ENCODE results near the gene CD82.

CD82 gene

DNA sequence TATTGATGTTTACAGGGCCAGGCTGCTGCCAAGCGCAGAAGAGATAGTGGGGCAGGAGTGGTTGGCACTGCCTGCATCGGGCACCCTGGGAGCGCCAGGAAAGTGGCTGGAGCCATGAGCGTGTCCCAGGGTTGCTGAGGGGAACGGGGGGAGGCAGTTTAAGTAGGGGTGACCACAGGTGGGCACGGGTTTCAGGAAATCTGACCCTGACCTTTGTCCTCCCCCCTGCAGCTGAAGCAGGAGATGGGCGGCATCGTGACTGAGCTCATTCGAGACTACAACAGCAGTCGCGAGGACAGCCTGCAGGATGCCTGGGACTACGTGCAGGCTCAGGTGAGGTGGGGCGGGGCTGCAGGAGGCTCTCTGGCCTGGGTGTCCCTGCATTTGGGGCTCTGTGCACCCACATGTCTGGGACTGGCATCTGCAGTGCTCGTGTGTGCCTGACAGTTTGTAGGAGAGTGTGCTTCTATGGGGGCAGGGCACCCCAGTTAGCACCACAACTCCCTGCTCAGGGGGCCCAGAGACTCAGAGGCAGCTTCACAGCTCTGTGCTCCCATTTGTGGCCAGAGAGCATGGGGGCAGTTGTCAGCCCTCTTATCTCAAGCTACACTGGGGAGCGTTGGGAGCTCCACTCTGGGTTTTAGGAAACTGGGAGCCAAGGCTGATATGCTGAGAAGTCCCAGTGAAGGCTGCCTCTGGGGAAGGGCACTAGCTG lies 49.7 kb downstream of the CD82 start:
- no peak for DNase-seq (ENCODE audit: extremely low read depth, low read depth)
- TF ChIP-seq, protein P1, sequence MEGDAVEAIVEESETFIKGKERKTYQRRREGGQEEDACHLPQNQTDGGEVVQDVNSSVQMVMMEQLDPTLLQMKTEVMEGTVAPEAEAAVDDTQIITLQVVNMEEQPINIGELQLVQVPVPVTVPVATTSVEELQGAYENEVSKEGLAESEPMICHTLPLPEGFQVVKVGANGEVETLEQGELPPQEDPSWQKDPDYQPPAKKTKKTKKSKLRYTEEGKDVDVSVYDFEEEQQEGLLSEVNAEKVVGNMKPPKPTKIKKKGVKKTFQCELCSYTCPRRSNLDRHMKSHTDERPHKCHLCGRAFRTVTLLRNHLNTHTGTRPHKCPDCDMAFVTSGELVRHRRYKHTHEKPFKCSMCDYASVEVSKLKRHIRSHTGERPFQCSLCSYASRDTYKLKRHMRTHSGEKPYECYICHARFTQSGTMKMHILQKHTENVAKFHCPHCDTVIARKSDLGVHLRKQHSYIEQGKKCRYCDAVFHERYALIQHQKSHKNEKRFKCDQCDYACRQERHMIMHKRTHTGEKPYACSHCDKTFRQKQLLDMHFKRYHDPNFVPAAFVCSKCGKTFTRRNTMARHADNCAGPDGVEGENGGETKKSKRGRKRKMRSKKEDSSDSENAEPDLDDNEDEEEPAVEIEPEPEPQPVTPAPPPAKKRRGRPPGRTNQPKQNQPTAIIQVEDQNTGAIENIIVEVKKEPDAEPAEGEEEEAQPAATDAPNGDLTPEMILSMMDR (IDR thresholded peaks at IDR 0.05; ENCODE audit: low read depth, low read length), result no peak

DNA sequence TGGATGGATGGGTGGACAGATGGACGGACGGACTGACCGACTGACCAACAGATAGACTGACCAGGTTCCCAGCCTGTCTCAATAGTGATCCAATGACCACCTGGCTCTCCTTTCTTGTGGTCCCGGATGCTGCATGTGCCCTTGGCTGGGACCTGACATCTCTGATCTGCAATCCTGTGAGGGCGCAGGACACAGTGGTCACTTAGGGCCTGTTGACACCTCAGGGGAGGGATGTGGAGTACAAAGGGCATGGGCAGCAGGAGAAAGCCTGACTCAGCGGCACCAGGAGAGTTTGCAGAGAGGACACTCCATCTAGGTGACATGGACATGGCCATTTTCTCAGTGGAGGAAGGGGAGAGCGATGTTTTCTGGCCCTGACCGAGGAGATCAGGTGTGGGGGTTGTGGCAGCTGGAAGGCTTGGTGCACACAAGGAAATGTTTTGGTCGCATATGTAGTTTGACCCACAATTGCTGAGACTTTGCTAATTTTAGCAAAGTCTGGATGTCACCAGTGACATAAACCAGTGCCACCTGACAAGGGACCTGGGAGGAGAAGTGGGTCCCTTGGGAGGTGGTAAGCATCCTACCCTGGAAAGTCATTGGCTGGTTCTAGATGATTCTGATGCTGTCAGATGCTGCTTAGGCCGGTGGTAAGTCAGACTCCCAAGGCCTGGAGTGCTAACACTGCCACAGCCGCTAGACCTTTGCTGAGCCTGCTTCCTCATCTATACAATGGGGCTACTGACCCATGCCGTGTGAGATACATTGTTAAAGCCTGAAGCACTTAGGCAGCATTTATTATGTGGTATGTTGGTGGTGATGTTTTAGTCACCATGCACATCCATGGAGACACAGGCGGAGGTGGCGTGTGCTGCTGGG lies 50.7 kb downstream of the CD82 start:
- no peak for DNase-seq (ENCODE audit: extremely low read depth, low read depth)
- TF ChIP-seq, protein P1 (IDR thresholded peaks at IDR 0.05; ENCODE audit: low read depth, low read length), result no peak

DNA sequence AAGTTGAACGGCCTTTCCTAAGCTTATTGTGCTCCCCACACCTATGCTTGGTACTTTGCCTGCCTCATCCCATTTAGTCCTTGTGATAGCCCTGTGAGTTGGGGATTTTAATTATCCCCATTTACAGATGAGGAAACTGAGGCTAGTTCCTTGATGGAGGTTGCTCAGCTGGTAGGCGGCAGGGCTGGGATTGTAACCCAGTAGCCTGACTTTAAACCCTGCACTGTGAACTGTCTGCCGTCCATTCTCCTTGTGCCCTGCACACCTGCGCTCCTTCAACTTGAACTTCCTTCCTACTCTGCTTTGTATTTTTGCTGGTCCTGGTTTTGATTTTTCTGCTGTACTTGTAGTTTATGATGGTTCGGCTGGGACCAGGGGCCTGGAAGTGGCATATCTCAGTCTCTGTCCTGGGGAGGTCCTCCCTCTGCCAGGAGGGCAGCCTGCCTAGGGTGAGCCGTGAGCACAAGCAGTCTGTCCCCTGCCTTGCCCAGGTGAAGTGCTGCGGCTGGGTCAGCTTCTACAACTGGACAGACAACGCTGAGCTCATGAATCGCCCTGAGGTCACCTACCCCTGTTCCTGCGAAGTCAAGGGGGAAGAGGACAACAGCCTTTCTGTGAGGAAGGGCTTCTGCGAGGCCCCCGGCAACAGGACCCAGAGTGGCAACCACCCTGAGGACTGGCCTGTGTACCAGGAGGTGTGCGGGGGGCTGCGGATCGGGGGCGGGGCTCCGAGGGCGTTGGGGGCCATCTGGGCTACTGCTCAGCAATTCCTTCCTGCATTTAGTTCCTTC lies 52.4 kb downstream of the CD82 start:
- TF ChIP-seq, protein P1 (IDR thresholded peaks at IDR 0.05; ENCODE audit: low read depth, low read length), result no peak
- DNase-seq (ENCODE audit: extremely low read depth, low read depth), result no peak

DNA sequence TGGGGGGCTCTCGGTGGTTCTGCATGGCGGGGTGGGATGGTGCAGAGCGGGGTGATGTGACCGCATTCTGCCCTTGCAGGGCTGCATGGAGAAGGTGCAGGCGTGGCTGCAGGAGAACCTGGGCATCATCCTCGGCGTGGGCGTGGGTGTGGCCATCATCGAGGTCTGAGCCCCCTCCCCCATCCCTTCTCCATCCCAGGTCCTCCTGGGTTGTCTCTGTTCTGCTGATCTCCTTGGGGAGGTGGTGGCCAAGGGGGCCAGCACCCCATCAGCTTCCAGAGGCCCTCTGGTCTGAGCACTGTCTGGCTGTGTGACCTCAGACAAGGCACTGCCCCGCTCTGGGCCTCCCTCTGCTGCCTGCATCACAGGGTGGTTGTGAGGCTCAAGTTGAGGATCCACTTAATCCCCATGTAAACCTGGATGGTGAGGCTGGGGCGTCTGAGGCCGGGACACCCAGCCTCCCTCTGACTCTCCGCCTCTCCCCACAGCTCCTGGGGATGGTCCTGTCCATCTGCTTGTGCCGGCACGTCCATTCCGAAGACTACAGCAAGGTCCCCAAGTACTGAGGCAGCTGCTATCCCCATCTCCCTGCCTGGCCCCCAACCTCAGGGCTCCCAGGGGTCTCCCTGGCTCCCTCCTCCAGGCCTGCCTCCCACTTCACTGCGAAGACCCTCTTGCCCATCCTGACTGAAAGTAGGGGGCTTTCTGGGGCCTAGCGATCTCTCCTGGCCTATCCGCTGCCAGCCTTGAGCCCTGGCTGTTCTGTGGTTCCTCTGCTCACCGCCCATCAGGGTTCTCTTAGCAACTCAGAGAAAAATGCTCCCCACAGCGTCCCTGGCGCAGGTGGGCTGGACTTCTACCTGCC lies 53.3 kb downstream of the CD82 start:
- TF ChIP-seq, protein P1 (IDR thresholded peaks at IDR 0.05; ENCODE audit: low read depth, low read length), result no peak

DNA sequence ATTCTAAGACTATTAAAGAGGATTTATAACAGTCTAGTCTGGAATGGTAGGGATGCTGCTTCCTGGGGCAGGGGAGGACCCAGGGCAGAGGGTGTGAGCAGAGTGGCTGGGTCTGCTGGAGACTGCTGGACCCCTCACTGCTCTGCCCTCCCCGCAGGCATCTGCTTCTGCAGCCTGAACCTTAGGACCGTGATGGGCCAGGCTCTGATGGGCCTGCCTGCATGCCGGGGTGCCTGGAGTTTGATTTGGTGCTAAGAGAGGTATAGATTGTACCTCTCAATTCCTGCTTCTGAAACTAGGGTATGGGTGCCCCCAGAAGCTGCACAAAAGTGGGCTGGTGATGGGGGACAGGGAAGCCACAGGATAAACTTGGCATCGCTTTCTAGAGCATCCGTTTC lies 54.9 kb downstream of the CD82 start:
- TF ChIP-seq, protein P1 (IDR thresholded peaks at IDR 0.05; ENCODE audit: low read depth, low read length), result no peak

More for the DNA sequence above, 53.3 kb downstream of the CD82 start:
- no peak for DNase-seq (ENCODE audit: extremely low read depth, low read depth)

DNA sequence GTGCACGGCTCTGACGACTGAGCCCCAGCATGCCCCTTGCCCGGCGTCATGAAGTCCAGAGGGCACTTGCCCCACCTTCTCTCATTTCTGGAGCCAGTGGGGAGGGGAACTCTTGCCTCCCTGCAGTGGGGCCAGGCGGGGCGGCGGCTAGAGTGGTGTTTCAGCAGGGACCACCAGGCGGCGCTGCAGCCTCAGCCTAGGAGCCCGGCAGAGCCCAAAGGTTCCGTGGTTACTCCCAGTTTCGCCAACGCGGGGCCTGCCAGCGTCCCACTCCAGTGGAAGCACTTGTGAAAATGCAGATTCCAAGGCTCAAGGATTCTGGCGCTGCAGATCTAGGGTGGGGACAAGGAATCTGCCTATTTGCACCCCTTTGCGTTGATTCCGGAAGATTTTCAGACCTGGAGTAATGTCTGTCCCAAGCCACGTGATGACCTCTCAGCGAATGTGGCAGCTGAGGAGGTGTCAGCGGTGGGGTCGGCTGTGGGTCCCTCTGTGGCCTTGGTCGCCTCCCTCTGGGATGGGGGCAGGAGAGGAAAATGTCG lies 55.7 kb downstream of the CD82 start:
- TF ChIP-seq, protein P1 (IDR thresholded peaks at IDR 0.05; ENCODE audit: low read depth, low read length), result peak; percentile 98
- peak; percentile 8 for DNase-seq (ENCODE audit: extremely low read depth, low read depth)

More for the DNA sequence above, 54.9 kb downstream of the CD82 start:
- DNase-seq (ENCODE audit: extremely low read depth, low read depth), result no peak
